Measurements from ENCODE around the gene TBL2. TPM values are rescaled to one million over a fixed set of nuclear protein-coding genes. Genes with fewer than 3 reads are reported as not detected.
"Not testable (repeated sequence)": the region's sequence is repeated elsewhere in the genome, so short reads cannot be mapped to it uniquely, and the experiment has no call there.

The TBL2 gene
- total RNA-seq, 1 experiment from 2014 or later, result 44.0 TPM

- DNase-seq (ENCODE audit: unreplicated experiment), result peak; percentile 62
- CTCF ChIA-PET, result interaction anchor here (0.6 to 2.2 kb wide), 7 partner anchors 8 to 118 kb away, joined by 3 to 12 read pairs (median 4); no protein-coding TSS in a partner anchor
- no peaks in the 10 kb centered on the region for H3K27me3 Mint-ChIP-seq (ENCODE audit: insufficient read depth, unreplicated experiment)
- no peak for TF ChIP-seq CTCF (IDR thresholded peaks at IDR 0.05; ENCODE audit: unreplicated experiment)
- peaks cover 16% of the 10 kb centered on the region for H3K4me1 Mint-ChIP-seq (ENCODE audit: insufficient read depth, unreplicated experiment)
- no peak overlapping the region for H3K27ac Mint-ChIP-seq (ENCODE audit: low read depth, unreplicated experiment)
- no TSS peak for BruUV-seq (replicated peaks)
- POLR2A ChIA-PET, result interaction anchor here (0.8 to 1.6 kb wide), 3 partner anchors 23 to 241 kb away, joined by 3 read pairs; no protein-coding TSS in a partner anchor
- H3K4me3 Mint-ChIP-seq (ENCODE audit: unreplicated experiment), result no peak overlapping the region
- H3K9me3 Mint-ChIP-seq (ENCODE audit: unreplicated experiment), result no peaks in the 10 kb centered on the region
- intact Hi-C loops (cut with micrococcal nuclease), result loop anchor here (1.0 kb wide), 1 partner anchor 69 kb away; the partner anchor contains the start of genes BUD23 and DNAJC30
- H3K36me3 Mint-ChIP-seq (ENCODE audit: insufficient read depth, unreplicated experiment), result peaks cover 4% of the 10 kb centered on the region
Measured at GRCh38 chr7:73613954-73614735, 35.8 kb upstream of the TBL2 start.

GRCh38 chr7:73612598-73613269 lies 34.4 kb upstream of the TBL2 start:
- H3K4me1 Mint-ChIP-seq (ENCODE audit: insufficient read depth, unreplicated experiment), result peaks cover 16% of the 10 kb centered on the region
- no TSS peak for BruUV-seq (replicated peaks)
- H3K9me3 Mint-ChIP-seq (ENCODE audit: unreplicated experiment), result no peaks in the 10 kb centered on the region
- peaks cover 7% of the 10 kb centered on the region for H3K36me3 Mint-ChIP-seq (ENCODE audit: insufficient read depth, unreplicated experiment)
- no peak overlapping the region for H3K4me3 Mint-ChIP-seq (ENCODE audit: unreplicated experiment)
- ChIA-PET CTCF (interaction anchor here (0.6 to 1.6 kb wide), 11 partner anchors 24 to 242 kb away, joined by 3 to 9 read pairs (median 3); no protein-coding TSS in a partner anchor), POLR2A (interaction anchor here (1.0 to 1.6 kb wide), 2 partner anchors 105 to 113 kb away, joined by 3 to 5 read pairs; no protein-coding TSS in a partner anchor)
- no peaks in the 10 kb centered on the region for H3K27me3 Mint-ChIP-seq (ENCODE audit: insufficient read depth, unreplicated experiment)
- no peak overlapping the region for H3K27ac Mint-ChIP-seq (ENCODE audit: low read depth, unreplicated experiment)
- TF ChIP-seq CTCF (IDR thresholded peaks at IDR 0.05; ENCODE audit: unreplicated experiment), result peak; percentile 25
- intact Hi-C loops (cut with micrococcal nuclease), result loop anchor here (1.0 kb wide), 1 partner anchor 71 kb away; the partner anchor contains the start of genes BUD23 and DNAJC30
- DNase-seq (ENCODE audit: unreplicated experiment), result peak; percentile 51

- Mint-ChIP-seq H3K27ac (ENCODE audit: low read depth, unreplicated experiment) (no peak overlapping the region), H3K9me3 (ENCODE audit: unreplicated experiment) (no peaks in the 10 kb centered on the region), H3K4me3 (ENCODE audit: unreplicated experiment) (no peak overlapping the region), H3K27me3 (ENCODE audit: insufficient read depth, unreplicated experiment) (no peaks in the 10 kb centered on the region), H3K4me1 (ENCODE audit: insufficient read depth, unreplicated experiment) (peaks cover 16% of the 10 kb centered on the region), H3K36me3 (ENCODE audit: insufficient read depth, unreplicated experiment) (peaks cover 7% of the 10 kb centered on the region)
- TF ChIP-seq CTCF (IDR thresholded peaks at IDR 0.05; ENCODE audit: unreplicated experiment), result no peak
- no peak for DNase-seq (ENCODE audit: unreplicated experiment)
- ChIA-PET POLR2A (no interaction called here), CTCF (interaction anchor here (0.6 to 5.8 kb wide), 3 partner anchors 114 to 244 kb away, joined by 3 to 65 read pairs (median 5); no protein-coding TSS in a partner anchor)
- intact Hi-C loops (cut with micrococcal nuclease), result no loop called here
- no TSS peak for BruUV-seq (replicated peaks)
Measured at GRCh38 chr7:73611017-73611555, 32.7 kb upstream of the TBL2 start.

- DNase-seq (ENCODE audit: unreplicated experiment), result no peak
- BruUV-seq (replicated peaks), result no TSS peak
- ChIA-PET CTCF (interaction anchor here (0.6 to 5.8 kb wide), 7 partner anchors 11 to 245 kb away, joined by 3 to 65 read pairs (median 3); no protein-coding TSS in a partner anchor), POLR2A (no interaction called here)
- H3K27me3 Mint-ChIP-seq (ENCODE audit: insufficient read depth, unreplicated experiment), result no peaks in the 10 kb centered on the region
- H3K4me3 Mint-ChIP-seq (ENCODE audit: unreplicated experiment), result no peak overlapping the region
- peaks cover 16% of the 10 kb centered on the region for H3K4me1 Mint-ChIP-seq (ENCODE audit: insufficient read depth, unreplicated experiment)
- peaks cover 7% of the 10 kb centered on the region for H3K36me3 Mint-ChIP-seq (ENCODE audit: insufficient read depth, unreplicated experiment)
- no peak for TF ChIP-seq CTCF (IDR thresholded peaks at IDR 0.05; ENCODE audit: unreplicated experiment)
- intact Hi-C loops (cut with micrococcal nuclease), result no loop called here
- no peak overlapping the region for H3K27ac Mint-ChIP-seq (ENCODE audit: low read depth, unreplicated experiment)
- no peaks in the 10 kb centered on the region for H3K9me3 Mint-ChIP-seq (ENCODE audit: unreplicated experiment)
Measured at GRCh38 chr7:73610105-73610504, 31.7 kb upstream of the TBL2 start.

GRCh38 chr7:73607692-73607983 lies 29.3 kb upstream of the TBL2 start:
- BruUV-seq (replicated peaks); POLR2A ChIA-PET: not testable (repeated sequence)

More at GRCh38 chr7:73607692-73607983, 29.3 kb upstream of the TBL2 start:
- H3K9me3 Mint-ChIP-seq (ENCODE audit: unreplicated experiment); H3K4me3 Mint-ChIP-seq (ENCODE audit: unreplicated experiment); DNase-seq (ENCODE audit: unreplicated experiment); H3K27me3 Mint-ChIP-seq (ENCODE audit: insufficient read depth, unreplicated experiment); H3K4me1 Mint-ChIP-seq (ENCODE audit: insufficient read depth, unreplicated experiment); H3K27ac Mint-ChIP-seq (ENCODE audit: low read depth, unreplicated experiment); H3K36me3 Mint-ChIP-seq (ENCODE audit: insufficient read depth, unreplicated experiment): not testable (repeated sequence)
- intact Hi-C loops (cut with micrococcal nuclease), result loop anchor here (1.0 to 5.0 kb wide), 4 partner anchors 59 to 250 kb away; partner anchors contain the start of gene VPS37D
- CTCF ChIA-PET, result interaction anchor here (0.6 to 5.8 kb wide), 36 partner anchors 8 to 1106 kb away, joined by 3 to 67 read pairs (median 6); partner anchors contain the start of genes ABHD11 and VPS37D
